GM21529 (cell line): ENCODE results near the gene EXOSC1.
"Not testable (repeated sequence)": the region's sequence is repeated elsewhere in the genome, so short reads cannot be mapped to it uniquely, and the experiment has no call there.

ENCODE experiments used
- ATAC-seq: cut with Tn5 transposase; IDR thresholded peaks from one replicate; pipeline ENCODE4 v1.9.1; 2021; ENCODE audit not compliant: unreplicated experiment

EXOSC1 gene

GRCh38 chr10:97411406-97411805 lies 34.4 kb downstream of the EXOSC1 start:
- no peak for ATAC-seq

- no peak for ATAC-seq
These were observed 37.3 kb downstream of the EXOSC1 start for GRCh38 chr10:97408496-97408992.

- no peak for ATAC-seq
These were observed 37.9 kb downstream of the EXOSC1 start for GRCh38 chr10:97407952-97408248.

- ATAC-seq: peak; percentile 93
These were observed 38.4 kb downstream of the EXOSC1 start for GRCh38 chr10:97407211-97407951.

- not testable (repeated sequence) for ATAC-seq
These were observed 39.3 kb downstream of the EXOSC1 start for GRCh38 chr10:97406483-97406882.

- no peak for ATAC-seq
These were observed 39.7 kb downstream of the EXOSC1 start for GRCh38 chr10:97406064-97406463.

- no peak for ATAC-seq
These were observed 41.8 kb downstream of the EXOSC1 start for GRCh38 chr10:97404044-97404443.

- no peak for ATAC-seq
These were observed 44.3 kb downstream of the EXOSC1 start for GRCh38 chr10:97401455-97401919.

- peak; percentile 98 for ATAC-seq
These were observed 44.9 kb downstream of the EXOSC1 start, which contains the start of gene RRP12 for GRCh38 chr10:97400665-97401454. RRP12 (minus strand) TSS chr10:97401340; CDS start chr10:97401231, 109 bp downstream.

- ATAC-seq: no peak
These were observed 45.8 kb downstream of the EXOSC1 start for GRCh38 chr10:97399843-97400545.

- ATAC-seq: no peak
These were observed 49.8 kb downstream of the EXOSC1 start for GRCh38 chr10:97396056-97396455.

- no peak for ATAC-seq
These were observed 52.7 kb downstream of the EXOSC1 start for GRCh38 chr10:97393034-97393573.

- ATAC-seq: no peak
These were observed 55.7 kb downstream of the EXOSC1 start for GRCh38 chr10:97390091-97390490.

GRCh38 chr10:97388152-97388551 lies 57.7 kb downstream of the EXOSC1 start:
- no peak for ATAC-seq
